H1 (cell line): ENCODE results near the gene CNNM3. TPM values are rescaled to one million over a fixed set of nuclear protein-coding genes. Genes with fewer than 3 reads are reported as not detected.

ENCODE experiments used
- CREB1 ChIP-seq: IDR thresholded peaks from 2 replicates; pipeline ENCODE4 v1.6.1; 2012; ENCODE audit warnings: inconsistent platforms
- HDAC6 ChIP-seq: IDR thresholded peaks from one replicate; pipeline ENCODE4 v1.7.1; 2012; ENCODE audit warnings: low read depth, mild to moderate bottlenecking, inconsistent platforms, low read length, moderate library complexity
- MAFK ChIP-seq: IDR thresholded peaks from 2 replicates; pipeline ENCODE4 v1.6.1; 2012; ENCODE audit warnings: low read depth, mild to moderate bottlenecking, improper control_type of control experiment, low read length
- SIRT6 ChIP-seq: IDR thresholded peaks from one replicate; pipeline ENCODE4 v1.7.1; 2012; ENCODE audit warnings: low read length, inconsistent platforms
- TAF7 ChIP-seq: optimal IDR thresholded peaks from 2 replicates; pipeline ENCODE3; 2011; ENCODE audit warnings: low read depth, mild to moderate bottlenecking, inconsistent platforms, low read length, moderate library complexity, borderline replicate concordance
- polyA plus RNA-seq, 7 experiments: library from polyadenylated mRNA; depleted of rRNA in 3 of 7; stranded (reverse) in 5 of 7; unstranded in 2 of 7; fragments of >200 nt in 5 of 7; fragments of 200-250 nt in 2 of 7; gene quantifications; 1 replicate in 5 of 7; 2 replicates in 1 of 7; 4 replicates in 1 of 7; pipeline versions ENCODE4 v1.2.1 to v1.2.3, GENCODE V29; 2011 to 2013; ENCODE audit warnings: missing spikeins in 2 of 7, mixed read lengths in 2 of 7
- total RNA-seq: library from RNA; stranded (reverse); fragmentation: NEBNext Ultra II Directional; extraction: Animal tissue kit (Norgen Biotek cat#: 25700); gene quantifications from 2 replicates; pipeline ENCODE4 v1.2.1, GENCODE V29; 2021
- TF ChIP-seq, protein P1 (sequence below): IDR thresholded peaks from 2 replicates; pipeline ENCODE4 v1.6.1; 2012; ENCODE audit warnings: inconsistent platforms

CNNM3 gene
- total and polyA plus RNA-seq, 2 of the 8 experiments (the other 6 are each of a cell fraction or from before 2014, with no cell fraction given): 29.1 to 29.2 TPM

DNA sequence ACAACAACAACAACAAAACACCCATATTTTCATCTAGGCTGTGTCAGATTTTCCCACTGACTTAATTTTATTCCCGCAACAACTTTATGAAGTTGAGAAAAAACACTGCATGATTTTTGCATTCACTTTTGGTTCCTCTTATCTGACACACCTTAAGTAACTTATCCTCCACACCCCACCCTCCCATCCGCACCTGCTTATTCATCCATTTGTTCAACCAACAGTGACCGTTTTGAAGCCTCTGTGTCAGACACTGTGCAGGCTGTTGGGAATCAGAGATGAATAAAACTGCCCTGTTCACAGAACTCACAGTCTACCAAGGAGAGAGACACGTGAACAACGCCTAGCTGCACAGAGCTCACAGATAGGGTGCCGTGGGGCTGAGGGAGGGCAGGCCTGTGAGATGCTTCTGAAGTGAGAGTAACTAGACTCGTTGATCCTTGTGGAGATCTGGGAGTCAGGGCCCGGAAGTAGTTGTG lies 47.9 kb upstream of the CNNM3 start (continued):
- TF ChIP-seq, protein P1, sequence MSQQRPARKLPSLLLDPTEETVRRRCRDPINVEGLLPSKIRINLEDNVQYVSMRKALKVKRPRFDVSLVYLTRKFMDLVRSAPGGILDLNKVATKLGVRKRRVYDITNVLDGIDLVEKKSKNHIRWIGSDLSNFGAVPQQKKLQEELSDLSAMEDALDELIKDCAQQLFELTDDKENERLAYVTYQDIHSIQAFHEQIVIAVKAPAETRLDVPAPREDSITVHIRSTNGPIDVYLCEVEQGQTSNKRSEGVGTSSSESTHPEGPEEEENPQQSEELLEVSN: no peak
- TF ChIP-seq CREB1: no peak
- no peak for TF ChIP-seq TAF7
- no peak for TF ChIP-seq HDAC6
- TF ChIP-seq SIRT6: no peak
- no peak for TF ChIP-seq MAFK
- TF ChIP-seq, all 59 proteins: peak for 0
